PC-3 (cell line): ENCODE measurements around the gene PDZD2.

Experiments used
- CTCF ChIP-seq: fragments of 300-600 bp; sonication (generic); conservative IDR thresholded peaks from 2 replicates; pipeline ENCODE4 v1.5.1; 2017; ENCODE audit warnings: antibody characterized with exemption, low read depth, mild to moderate bottlenecking, low read length
- EZH2 ChIP-seq: fragments of 300-600 bp; sonication (generic); IDR thresholded peaks from one replicate; pipeline ENCODE4 v1.6.1; 2017; ENCODE audit warnings: antibody characterized with exemption, mild to moderate bottlenecking, low read length; ENCODE audit not compliant: unreplicated experiment
- EZH2phosphoT487 ChIP-seq: fragments of 300-600 bp; sonication (generic); IDR thresholded peaks from 2 replicates; pipeline ENCODE4 v1.6.1; 2018; ENCODE audit warnings: mild to moderate bottlenecking, antibody characterized with exemption, low read length, borderline replicate concordance

- TF ChIP-seq CTCF (no peak), EZH2phosphoT487 (no peak), EZH2 (no peak)
Observed at GRCh38 chr5:31733371-31733770, 94.4 kb downstream of the PDZD2 start.
